ENCODE measurements around the gene WDR48.

DNA sequence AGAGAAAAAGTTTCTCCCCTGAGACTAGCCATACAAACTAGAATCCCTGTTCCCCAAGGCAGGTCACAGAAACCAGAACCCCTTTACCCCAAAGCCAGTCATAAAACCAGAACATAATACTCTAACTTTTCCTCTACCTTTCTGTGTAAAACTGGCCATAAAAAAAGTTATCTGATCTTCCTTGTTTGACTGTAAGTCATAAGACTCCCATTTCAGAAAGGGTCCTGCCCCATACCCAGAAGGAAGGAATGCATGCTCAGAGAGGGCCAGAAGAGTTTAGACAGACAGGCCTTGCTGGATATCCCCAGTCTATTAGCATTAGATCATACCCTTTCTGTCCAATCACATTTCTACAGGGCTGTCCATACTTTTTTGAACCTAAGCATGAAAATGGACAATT, 27.3 kb upstream of the WDR48 start:
- TF ChIP-seq, protein P1, sequence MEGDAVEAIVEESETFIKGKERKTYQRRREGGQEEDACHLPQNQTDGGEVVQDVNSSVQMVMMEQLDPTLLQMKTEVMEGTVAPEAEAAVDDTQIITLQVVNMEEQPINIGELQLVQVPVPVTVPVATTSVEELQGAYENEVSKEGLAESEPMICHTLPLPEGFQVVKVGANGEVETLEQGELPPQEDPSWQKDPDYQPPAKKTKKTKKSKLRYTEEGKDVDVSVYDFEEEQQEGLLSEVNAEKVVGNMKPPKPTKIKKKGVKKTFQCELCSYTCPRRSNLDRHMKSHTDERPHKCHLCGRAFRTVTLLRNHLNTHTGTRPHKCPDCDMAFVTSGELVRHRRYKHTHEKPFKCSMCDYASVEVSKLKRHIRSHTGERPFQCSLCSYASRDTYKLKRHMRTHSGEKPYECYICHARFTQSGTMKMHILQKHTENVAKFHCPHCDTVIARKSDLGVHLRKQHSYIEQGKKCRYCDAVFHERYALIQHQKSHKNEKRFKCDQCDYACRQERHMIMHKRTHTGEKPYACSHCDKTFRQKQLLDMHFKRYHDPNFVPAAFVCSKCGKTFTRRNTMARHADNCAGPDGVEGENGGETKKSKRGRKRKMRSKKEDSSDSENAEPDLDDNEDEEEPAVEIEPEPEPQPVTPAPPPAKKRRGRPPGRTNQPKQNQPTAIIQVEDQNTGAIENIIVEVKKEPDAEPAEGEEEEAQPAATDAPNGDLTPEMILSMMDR (IDR thresholded peaks at IDR 0.05) = no peak
- TF ChIP-seq EP300 (IDR thresholded peaks at IDR 0.05) = no peak
